ENCODE data around the gene PALD1.

The PALD1 gene

GRCh38 chr10:70478191-70479164, at the start of gene PALD1:
Gene PALD1, plus strand, starts transcription at chr10:70478767. Its CDS starts 47,185 bp downstream, at chr10:70525952.
- no peak for DNase-seq

- no peak for DNase-seq
Measured at GRCh38 chr10:70430493-70431445, 47.8 kb upstream of the PALD1 start.

- no peak for DNase-seq
Measured at GRCh38 chr10:70432101-70432500, 46.5 kb upstream of the PALD1 start.

- no peak for DNase-seq
Measured at GRCh38 chr10:70432561-70433263, 45.9 kb upstream of the PALD1 start.

GRCh38 chr10:70433581-70434280, 44.8 kb upstream of the PALD1 start:
- no peak for DNase-seq

- DNase-seq = no peak
Measured at GRCh38 chr10:70435241-70436085, 43.1 kb upstream of the PALD1 start.

- no peak for DNase-seq
Measured at GRCh38 chr10:70437721-70438120, 40.8 kb upstream of the PALD1 start.

GRCh38 chr10:70440296-70441160, 38.0 kb upstream of the PALD1 start:
- no peak for DNase-seq

- no peak for DNase-seq
Measured at GRCh38 chr10:70441161-70441894, 37.2 kb upstream of the PALD1 start, which contains the start of gene NODAL. Gene NODAL, minus strand, starts transcription at chr10:70441681. Its CDS starts 14 bp downstream, at chr10:70441667.

GRCh38 chr10:70441895-70442309, 36.7 kb upstream of the PALD1 start:
- DNase-seq = no peak

GRCh38 chr10:70442332-70442988, 36.1 kb upstream of the PALD1 start:
- DNase-seq = no peak

- no peak for DNase-seq
Measured at GRCh38 chr10:70444744-70445143, 33.8 kb upstream of the PALD1 start.

GRCh38 chr10:70445718-70446657, 32.6 kb upstream of the PALD1 start:
- DNase-seq = no peak

GRCh38 chr10:70448236-70448635, 30.3 kb upstream of the PALD1 start:
- no peak for DNase-seq

GRCh38 chr10:70455213-70455630, 23.3 kb upstream of the PALD1 start:
- no peak for DNase-seq

- DNase-seq = no peak
Measured at GRCh38 chr10:70456164-70456563, 22.4 kb upstream of the PALD1 start.

GRCh38 chr10:70457759-70458305, 20.7 kb upstream of the PALD1 start:
- no peak for DNase-seq
